ENCODE results near the gene PRDM8. TPM values are rescaled to one million over a fixed set of nuclear protein-coding genes. Genes with fewer than 3 reads are reported as not detected.

The PRDM8 gene
- total RNA-seq, 1 experiment from 2014 or later, result not detected

GRCh38 chr4:80221161-80221560 lies 23.9 kb downstream of the PRDM8 start:
- no peaks in the 10 kb centered on the region for H3K36me3 Mint-ChIP-seq
- ATAC-seq, result no peak

GRCh38 chr4:80225595-80225994 lies 28.3 kb downstream of the PRDM8 start:
- DNase-seq (ENCODE audit: low spot score) (no peak), ATAC-seq (no peak)
- CTCF ChIA-PET, result interaction anchor here (0.5 to 0.9 kb wide), 2 partner anchors 10 to 86 kb away, joined by 3 read pairs; no protein-coding TSS in a partner anchor
- Mint-ChIP-seq H3K27me3 (ENCODE audit: low read depth) (peaks cover 15% of the 10 kb centered on the region), H3K27ac (no peak overlapping the region), H3K4me3 (no peak overlapping the region), H3K9me3 (no peaks in the 10 kb centered on the region), H3K36me3 (no peaks in the 10 kb centered on the region), H3K4me1 (no peaks in the 10 kb centered on the region)
- POLR2A ChIA-PET, result no interaction called here
- TF ChIP-seq OVOL2 (CRISPR knock-in tag; IDR thresholded peaks at IDR 0.05; ENCODE audit: borderline replicate concordance) (no peak), ZNF671 (CRISPR knock-in tag; IDR thresholded peaks at IDR 0.05) (no peak), ATF6 (CRISPR knock-in tag; IDR thresholded peaks at IDR 0.05) (no peak), USF2 (CRISPR knock-in tag; IDR thresholded peaks at IDR 0.05) (no peak)

More at GRCh38 chr4:80221161-80221560, 23.9 kb downstream of the PRDM8 start:
- Mint-ChIP-seq H3K9me3 (no peaks in the 10 kb centered on the region), H3K4me1 (no peaks in the 10 kb centered on the region), H3K27me3 (ENCODE audit: low read depth) (peaks cover 19% of the 10 kb centered on the region), H3K4me3 (no peak overlapping the region), H3K27ac (no peak overlapping the region)
- POLR2A ChIA-PET, result no interaction called here
- no peak for DNase-seq (ENCODE audit: low spot score)
- TF ChIP-seq NR3C1 (CRISPR knock-in tag; conservative IDR thresholded peaks at IDR 0.05; ENCODE audit: low read depth) (no peak), PRRX2 (CRISPR knock-in tag; IDR thresholded peaks at IDR 0.05) (no peak), ZNF532 (CRISPR knock-in tag; IDR thresholded peaks at IDR 0.05; ENCODE audit: borderline replicate concordance) (no peak)
- CTCF ChIA-PET, result interaction anchor here (0.9 to 2.0 kb wide), 11 partner anchors 8 to 1178 kb away, joined by 3 to 10 read pairs (median 5); partner anchors contain the start of genes CFAP299 and FGF5

- Mint-ChIP-seq H3K4me3 (no peak overlapping the region), H3K36me3 (no peaks in the 10 kb centered on the region), H3K27ac (no peak overlapping the region), H3K4me1 (no peaks in the 10 kb centered on the region), H3K27me3 (ENCODE audit: low read depth) (peaks cover 15% of the 10 kb centered on the region), H3K9me3 (no peaks in the 10 kb centered on the region)
- ChIA-PET CTCF (interaction anchor here (0.5 to 0.9 kb wide), 2 partner anchors 10 to 85 kb away, joined by 3 read pairs; no protein-coding TSS in a partner anchor), POLR2A (no interaction called here)
- no peak for ATAC-seq
- DNase-seq (ENCODE audit: low spot score), result no peak
- TF ChIP-seq PREB (CRISPR knock-in tag; IDR thresholded peaks at IDR 0.05; ENCODE audit: borderline replicate concordance), result no peak
- TF ChIP-seq CBFB (CRISPR knock-in tag; IDR thresholded peaks at IDR 0.05; ENCODE audit: low read depth), result no peak
- TF ChIP-seq MAX (CRISPR knock-in tag; IDR thresholded peaks at IDR 0.05), result no peak
- no peak for TF ChIP-seq NR1H2 (CRISPR knock-in tag; IDR thresholded peaks at IDR 0.05)
- TF ChIP-seq E2F1 (CRISPR knock-in tag; IDR thresholded peaks at IDR 0.05), result no peak
- TF ChIP-seq ATF1 (CRISPR knock-in tag; IDR thresholded peaks at IDR 0.05), result no peak
- no peak for TF ChIP-seq OVOL2 (CRISPR knock-in tag; IDR thresholded peaks at IDR 0.05; ENCODE audit: borderline replicate concordance)
- no peak for TF ChIP-seq ELF4 (CRISPR knock-in tag; IDR thresholded peaks at IDR 0.05; ENCODE audit: low read depth)
- TF ChIP-seq ZNF232 (CRISPR knock-in tag; IDR thresholded peaks at IDR 0.05), result no peak
- no peak for TF ChIP-seq HMGA2 (CRISPR knock-in tag; IDR thresholded peaks at IDR 0.05)
- no peak for TF ChIP-seq FOXJ3 (CRISPR knock-in tag; IDR thresholded peaks at IDR 0.05; ENCODE audit: borderline replicate concordance)
- TF ChIP-seq E2F5 (CRISPR knock-in tag; IDR thresholded peaks at IDR 0.05), result no peak
- no peak for TF ChIP-seq NR2C2 (CRISPR knock-in tag; IDR thresholded peaks at IDR 0.05)
- no peak for TF ChIP-seq GTF2I (CRISPR knock-in tag; conservative IDR thresholded peaks at IDR 0.05)
- no peak for TF ChIP-seq MYBL2 (CRISPR knock-in tag; IDR thresholded peaks at IDR 0.05)
- TF ChIP-seq TCF7 (CRISPR knock-in tag; IDR thresholded peaks at IDR 0.05; ENCODE audit: low read depth), result no peak
- TF ChIP-seq ZNF416 (CRISPR knock-in tag; IDR thresholded peaks at IDR 0.05), result no peak
These were observed 28.8 kb downstream of the PRDM8 start for GRCh38 chr4:80226094-80226493.
